GM18505 (cell line): ENCODE data around the gene SLC48A1.

Experiments used
- ATAC-seq: cut with Tn5 transposase; IDR thresholded peaks from one replicate; pipeline ENCODE4 v1.9.1; 2021; ENCODE audit not compliant: unreplicated experiment
- POLR2A ChIP-seq: IDR thresholded peaks from 4 replicates; pipeline ENCODE4 v1.6.1; 2011; ENCODE audit warnings: borderline replicate concordance; ENCODE audit not compliant: insufficient read depth, insufficient read length; ENCODE audit errors: extremely low read depth

Gene SLC48A1

GRCh38 chr12:47739979-47740378 is 33.1 kb upstream of the SLC48A1 start:
- peak; percentile 45 for ATAC-seq
- TF ChIP-seq POLR2A = no peak

- ATAC-seq = peak; percentile 32
- TF ChIP-seq POLR2A = no peak
These were observed 32.3 kb upstream of the SLC48A1 start for GRCh38 chr12:47740606-47741339.

- no peak for ATAC-seq
- TF ChIP-seq POLR2A = no peak
These were observed 31.7 kb upstream of the SLC48A1 start for GRCh38 chr12:47741340-47741703.

- ATAC-seq = no peak
- TF ChIP-seq POLR2A = no peak
These were observed 30.7 kb upstream of the SLC48A1 start for GRCh38 chr12:47742253-47742825.

GRCh38 chr12:47743311-47743860 is 29.7 kb upstream of the SLC48A1 start:
- TF ChIP-seq POLR2A = no peak
- ATAC-seq = no peak

GRCh38 chr12:47744005-47744651 is 28.9 kb upstream of the SLC48A1 start:
- TF ChIP-seq POLR2A = no peak
- ATAC-seq = no peak

GRCh38 chr12:47744778-47745436 is 28.1 kb upstream of the SLC48A1 start:
- no peak for ATAC-seq
- no peak for TF ChIP-seq POLR2A

GRCh38 chr12:47745485-47746041 is 27.5 kb upstream of the SLC48A1 start:
- TF ChIP-seq POLR2A = no peak
- ATAC-seq = no peak

- ATAC-seq = no peak
These were observed 27.0 kb upstream of the SLC48A1 start for GRCh38 chr12:47746073-47746472.

GRCh38 chr12:47746523-47746922 is 26.5 kb upstream of the SLC48A1 start:
- TF ChIP-seq POLR2A = no peak
- ATAC-seq = no peak

More at GRCh38 chr12:47746073-47746472, 27.0 kb upstream of the SLC48A1 start:
- TF ChIP-seq POLR2A = no peak

GRCh38 chr12:47747126-47747525 is 25.9 kb upstream of the SLC48A1 start:
- no peak for TF ChIP-seq POLR2A
- no peak for ATAC-seq

GRCh38 chr12:47747596-47748506 is 25.2 kb upstream of the SLC48A1 start:
- no peak for ATAC-seq
- TF ChIP-seq POLR2A = no peak

- ATAC-seq = no peak
- TF ChIP-seq POLR2A = no peak
These were observed 24.6 kb upstream of the SLC48A1 start for GRCh38 chr12:47748507-47748828.

GRCh38 chr12:47748899-47749298 is 24.1 kb upstream of the SLC48A1 start:
- TF ChIP-seq POLR2A = no peak
- ATAC-seq = no peak
